Amniotic epithelial cell (primary cell): ENCODE data around the gene ATRIP.
"Not testable (repeated sequence)": the region's sequence is repeated elsewhere in the genome, so short reads cannot be mapped to it uniquely, and the experiment has no call there.

Experiments used
- DNase-seq: peaks from one replicate; pipeline ENCODE4 v3.0.0-alpha.2; 2010; ENCODE audit warnings: low read depth

The ATRIP gene

DNA sequence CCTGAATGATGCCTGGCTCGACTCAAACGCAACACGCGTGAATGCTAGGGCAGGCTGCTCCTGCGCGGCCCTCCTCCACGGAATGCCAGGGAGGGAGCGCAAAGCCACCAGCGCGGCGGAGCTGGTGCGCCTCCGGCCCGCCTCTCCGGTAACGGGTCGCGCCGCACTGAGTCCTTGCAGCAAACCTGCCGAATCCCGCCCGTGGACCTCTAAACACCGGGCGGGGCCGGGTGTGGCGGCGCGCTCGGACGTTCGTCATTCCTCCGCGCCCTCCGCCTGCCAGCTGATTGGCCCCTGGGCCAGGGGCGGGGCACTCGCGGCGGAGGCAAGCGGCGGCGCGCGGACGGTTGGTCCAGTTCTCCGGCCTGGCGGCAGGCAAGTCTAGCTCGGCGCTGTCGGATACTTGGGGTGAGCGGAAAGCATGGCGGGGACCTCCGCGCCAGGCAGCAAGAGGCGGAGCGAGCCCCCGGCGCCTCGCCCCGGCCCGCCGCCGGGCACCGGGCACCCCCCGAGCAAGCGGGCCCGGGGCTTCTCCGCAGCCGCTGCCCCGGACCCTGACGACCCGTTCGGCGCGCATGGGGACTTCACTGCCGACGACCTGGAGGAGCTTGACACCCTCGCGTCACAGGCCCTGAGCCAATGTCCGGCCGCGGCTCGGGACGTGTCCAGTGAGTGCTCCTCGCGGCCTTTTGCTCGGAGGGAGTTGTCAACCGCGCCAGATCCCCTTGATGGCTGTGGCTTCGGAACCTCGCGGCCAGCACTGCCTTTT, at the start of gene ATRIP:
Gene ATRIP, plus strand, starts transcription at position 313 of the 769 bp plus-strand sequence. Its CDS starts 109 bp downstream, at position 422.
- peak; percentile 72 for DNase-seq

DNA sequence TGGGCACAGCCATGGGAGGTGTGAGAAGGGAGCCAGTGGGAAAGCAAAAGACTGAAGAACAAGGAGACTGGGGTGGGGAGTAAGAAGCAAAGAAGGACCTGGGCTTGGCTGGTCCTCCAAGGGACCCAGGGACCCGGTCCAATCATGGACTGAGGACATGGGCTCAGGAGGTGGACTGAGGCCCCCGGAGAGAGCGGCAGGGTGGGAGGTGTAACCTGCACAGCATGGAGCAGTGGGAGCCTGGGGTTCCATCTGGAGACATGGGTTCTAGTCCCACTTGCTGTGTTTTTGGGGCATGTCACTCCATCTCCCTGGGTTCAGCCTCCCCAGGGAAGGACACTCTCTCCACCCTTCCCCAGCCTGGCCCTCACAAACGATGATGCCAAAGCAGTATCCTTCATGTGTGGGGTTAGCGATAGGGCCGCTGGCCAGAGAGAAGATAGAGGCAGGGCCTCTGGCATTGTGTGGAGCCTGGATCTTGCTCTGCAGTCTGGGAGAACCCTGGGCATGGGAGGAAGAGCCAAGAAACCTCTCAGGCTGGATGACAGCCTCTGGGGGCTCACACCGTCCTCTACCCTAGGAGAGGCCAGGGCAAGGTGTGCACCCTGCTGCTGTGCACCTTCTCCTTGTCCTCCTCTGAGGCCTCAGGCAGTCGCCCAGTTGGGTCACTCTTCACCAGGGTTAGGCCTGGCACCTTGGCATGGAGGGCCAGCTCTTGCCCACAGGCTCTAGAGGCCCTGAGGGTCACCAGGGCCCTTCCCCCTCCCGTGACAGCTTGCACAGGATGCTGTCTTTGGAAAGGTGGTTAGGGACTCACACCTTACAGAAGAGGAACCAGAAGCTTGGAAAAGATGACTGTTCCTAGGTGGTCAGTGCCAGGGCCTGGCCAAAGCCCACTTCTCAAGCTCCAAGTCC, 48.5 kb upstream of the ATRIP start:
- no peak for DNase-seq

DNA sequence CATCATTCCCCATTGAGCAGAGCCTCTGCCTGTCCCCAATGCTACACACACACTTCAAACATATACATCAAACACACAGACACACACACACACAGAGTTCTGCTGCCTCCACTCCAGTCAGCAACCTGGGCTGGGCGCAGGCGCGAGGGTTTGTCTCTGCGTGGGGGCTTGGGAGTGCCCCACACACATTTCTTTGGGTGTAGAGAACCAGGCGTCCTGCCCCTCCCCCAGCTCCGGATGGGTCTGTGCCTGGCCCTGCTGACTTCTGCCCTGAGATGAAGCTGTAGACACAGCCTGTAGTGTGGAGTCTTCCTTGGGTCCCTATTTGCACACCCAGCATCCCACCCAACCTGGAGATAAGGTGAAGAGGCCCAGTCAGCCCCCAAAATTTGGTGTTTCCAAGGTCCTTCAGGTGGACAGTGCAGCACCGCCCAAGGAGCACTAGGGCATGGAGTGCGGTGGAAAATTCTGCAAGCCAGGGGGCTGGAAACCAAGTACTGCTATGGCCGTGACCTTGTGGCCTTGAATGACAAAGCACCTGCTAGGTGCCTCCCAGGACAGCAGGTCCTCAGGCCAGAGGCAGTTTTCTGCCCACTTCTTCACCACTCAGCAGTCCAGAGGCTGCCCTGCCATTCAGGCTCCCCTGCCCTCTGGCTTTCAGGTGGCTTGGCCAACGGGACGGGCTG, 47.7 kb upstream of the ATRIP start:
- peak; percentile 10 for DNase-seq

DNA sequence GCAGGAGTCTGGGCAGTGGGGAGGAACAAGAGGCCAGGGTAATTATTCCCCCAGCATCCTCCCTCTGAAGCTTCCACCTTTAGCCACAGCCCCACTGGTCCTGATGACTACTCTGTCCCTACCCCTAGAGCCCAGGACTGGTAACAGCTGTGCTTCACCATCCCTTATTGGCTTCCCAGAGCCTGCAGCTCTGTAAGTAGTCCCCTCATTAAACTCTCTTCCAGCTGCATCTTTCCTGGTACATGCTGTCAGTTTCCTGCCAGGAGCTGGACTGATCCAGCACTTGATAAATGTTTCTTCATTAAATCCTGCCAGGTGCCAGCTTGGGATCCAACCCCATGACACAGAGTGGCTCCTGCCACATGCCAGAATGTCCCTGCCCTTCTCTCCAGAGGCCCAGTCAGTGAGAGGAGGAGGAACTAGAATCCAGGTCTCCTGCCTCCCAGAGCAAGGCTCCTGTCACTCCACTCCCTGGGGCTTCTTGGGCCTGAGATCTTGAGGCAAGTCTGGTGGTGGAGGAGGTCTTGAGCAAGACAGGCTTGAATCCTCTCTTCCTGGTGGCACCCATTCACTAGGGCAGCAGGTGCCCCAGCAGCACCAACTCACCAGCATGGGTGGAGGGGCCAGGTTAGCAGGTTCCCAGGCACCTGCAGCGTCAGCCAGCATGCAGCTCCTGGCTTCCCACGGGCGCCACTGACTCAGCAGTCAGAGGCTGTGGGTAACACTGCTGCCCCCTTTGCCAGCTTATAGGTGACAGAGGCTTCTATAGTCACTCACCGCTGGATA, 47.0 kb upstream of the ATRIP start:
- DNase-seq, result no peak

DNA sequence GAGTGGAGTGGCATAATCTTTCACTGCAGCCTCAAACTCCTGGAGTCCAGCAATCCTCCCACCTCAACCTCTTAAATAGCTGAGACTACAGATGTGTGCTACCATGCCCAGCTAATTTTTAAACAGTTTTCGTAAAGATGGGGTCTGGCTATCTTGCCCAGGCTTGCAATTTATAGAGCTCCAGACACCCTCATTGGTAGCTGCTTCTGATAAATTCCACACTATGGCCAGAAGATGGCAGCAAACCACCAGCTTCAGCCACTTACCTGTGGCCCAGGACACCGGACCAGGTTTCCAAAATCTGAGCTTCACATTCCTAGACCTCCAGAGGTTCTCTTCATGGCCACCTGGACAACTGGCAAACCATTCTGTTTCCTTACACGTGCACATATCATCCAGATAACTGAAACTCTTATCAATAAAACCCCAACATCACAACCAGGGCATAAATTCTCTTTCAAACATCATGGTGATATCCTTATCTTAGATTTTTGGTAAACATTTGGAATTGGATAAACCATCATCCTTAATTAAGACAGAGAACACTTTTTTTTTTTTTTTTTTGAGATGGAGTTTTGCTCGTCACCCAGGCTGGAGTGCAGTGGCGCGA, 45.6 kb upstream of the ATRIP start:
- peak; percentile 47 for DNase-seq

DNA sequence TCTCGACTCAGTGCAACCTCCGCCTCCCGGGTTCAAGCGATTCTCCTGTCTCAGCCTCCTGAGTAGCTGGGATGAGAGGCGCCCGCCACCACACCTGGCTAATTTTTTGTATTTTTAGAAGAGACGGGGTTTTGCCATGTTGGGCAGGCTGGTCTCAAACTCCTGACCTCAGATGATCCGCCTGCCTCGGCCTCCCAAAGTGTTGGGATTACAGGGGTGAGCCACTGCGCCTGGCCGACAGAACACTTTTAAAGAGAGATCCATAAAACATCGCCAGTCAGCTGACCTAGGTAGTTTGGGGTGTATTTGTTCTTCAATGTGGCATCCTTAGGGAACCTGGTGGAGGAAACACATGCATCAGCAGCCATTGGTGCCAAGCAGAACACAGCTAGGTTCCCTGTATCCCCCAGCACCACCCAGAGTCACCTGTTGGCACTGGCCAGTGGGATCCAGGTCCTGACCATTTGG, 45.1 kb upstream of the ATRIP start:
- DNase-seq, result not testable (repeated sequence)

DNA sequence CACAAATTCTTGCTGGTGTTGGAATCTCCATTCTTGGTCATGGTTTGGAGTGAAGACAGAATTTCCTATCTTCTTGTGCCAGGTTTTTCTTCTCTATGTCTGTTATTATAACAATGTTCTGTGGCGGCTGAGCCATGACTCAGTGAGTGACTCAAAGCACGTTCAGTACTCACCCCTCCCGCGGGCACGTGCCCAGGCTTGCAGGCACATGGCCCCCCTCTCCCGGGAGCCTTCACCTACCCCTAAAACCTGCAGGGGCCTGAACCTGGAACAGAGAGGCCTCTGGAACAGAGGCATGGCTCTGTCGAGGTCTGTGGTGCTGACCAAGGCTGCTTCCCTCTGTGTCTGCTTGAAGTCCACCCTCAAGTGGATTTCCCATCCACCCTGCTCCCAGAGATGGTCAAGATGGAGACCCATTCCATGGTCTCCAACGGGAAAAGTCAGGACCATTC, 44.2 kb upstream of the ATRIP start:
- peak; percentile 85 for DNase-seq

DNA sequence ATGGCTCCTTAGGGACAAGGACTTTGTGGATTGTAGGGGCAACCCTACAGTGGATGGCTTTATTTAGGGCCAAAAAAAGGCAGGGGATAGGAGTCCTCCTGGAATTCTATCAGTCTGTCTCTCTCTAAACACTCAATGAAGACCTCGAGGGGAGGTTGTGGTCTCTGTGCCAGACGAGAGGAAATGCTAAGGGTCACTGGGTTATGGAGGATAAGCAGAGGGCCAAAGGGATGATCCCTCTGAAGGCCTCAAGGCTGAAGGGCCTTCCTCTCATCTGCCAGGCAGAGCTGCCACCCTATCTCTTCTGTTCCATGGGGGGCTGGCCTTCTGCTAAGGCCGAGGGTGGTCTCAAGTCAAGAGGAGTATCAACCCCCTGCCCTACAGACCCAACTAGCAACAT, 43.6 kb upstream of the ATRIP start:
- no peak for DNase-seq

DNA sequence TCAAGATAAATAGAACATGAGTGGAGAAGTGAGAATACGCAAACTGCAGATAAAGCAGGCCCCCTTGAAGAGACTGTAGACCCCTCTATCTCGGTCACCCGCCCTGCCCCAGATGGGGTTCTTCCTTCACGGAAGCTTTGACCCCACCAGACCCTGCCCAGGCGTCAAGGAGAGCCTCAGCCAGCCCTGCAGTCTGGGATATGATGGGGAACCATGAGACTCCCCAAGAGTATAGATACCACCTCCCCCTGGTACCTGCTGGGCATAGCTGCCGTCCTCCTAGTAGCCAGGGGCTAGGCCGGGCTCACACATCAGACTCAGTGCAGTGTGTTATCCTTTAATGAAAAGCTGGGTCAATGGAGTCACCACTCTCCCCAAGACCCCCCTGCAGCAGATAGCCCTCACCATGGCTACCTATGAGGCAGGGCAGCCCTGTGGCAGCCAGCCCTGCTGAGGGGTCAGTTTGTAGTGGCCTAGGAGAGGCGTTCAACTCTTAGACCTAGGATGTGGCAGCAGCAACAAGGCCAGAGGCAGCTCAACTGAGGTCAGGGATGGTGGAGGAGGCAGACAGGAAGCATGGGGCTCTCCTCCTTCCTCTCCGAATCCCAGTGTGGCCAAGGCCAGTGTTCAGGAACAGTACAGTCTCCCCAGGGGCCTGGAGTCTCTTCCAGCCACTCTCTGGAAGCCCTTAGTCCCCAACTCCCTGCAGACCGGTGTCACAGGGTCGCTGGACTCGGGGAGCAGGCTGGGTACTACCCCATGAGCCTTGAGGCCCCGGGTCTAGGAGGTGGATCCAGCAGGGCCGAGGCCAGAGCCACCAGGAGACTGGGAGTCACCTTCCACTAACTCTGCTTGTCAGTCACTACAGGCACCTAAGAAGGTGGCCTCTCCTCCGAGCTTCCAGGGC, 42.8 kb upstream of the ATRIP start:
- DNase-seq, result no peak

DNA sequence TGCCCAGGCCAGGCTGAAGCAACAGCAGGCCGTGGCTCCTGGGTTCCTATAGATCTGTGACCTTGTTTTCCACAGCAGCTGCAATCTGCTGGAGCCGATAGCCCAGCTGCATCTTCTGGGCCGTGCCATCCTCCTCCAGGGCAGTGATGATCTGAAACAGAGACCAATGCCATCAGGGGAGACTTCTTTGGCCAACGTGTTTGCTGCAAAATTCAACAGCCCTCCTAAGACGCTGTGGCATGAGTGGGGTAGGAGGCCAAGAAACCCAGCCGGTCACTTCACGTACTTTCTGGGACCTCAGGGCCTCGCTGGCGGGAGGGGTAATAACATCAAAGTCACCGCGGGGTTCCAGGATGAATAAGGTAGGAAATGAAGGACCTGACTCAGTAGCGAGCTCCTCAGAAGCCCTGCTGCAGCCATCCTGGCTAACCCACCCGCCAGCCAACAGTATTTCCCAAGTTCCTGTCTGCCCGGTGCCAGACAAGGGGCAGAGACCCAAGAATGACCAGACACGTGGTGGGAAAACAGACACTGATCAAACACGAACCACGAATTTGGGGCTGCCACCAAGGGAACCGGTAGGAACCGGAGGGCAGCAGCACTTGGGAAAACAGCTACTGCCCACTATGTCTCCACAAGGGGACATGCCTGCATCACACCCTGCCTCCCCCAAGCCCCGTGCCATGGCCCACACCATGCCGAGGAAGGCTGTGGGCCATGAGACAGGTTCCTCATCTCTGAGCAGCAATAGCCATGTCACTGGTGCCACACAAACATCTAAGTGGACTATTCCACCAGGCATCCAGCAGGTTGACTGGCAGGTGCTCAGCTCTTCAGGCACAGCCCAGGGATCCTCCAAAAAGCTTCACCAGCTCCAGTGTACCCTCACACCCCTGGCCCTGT, 41.8 kb upstream of the ATRIP start:
- no peak for DNase-seq

DNA sequence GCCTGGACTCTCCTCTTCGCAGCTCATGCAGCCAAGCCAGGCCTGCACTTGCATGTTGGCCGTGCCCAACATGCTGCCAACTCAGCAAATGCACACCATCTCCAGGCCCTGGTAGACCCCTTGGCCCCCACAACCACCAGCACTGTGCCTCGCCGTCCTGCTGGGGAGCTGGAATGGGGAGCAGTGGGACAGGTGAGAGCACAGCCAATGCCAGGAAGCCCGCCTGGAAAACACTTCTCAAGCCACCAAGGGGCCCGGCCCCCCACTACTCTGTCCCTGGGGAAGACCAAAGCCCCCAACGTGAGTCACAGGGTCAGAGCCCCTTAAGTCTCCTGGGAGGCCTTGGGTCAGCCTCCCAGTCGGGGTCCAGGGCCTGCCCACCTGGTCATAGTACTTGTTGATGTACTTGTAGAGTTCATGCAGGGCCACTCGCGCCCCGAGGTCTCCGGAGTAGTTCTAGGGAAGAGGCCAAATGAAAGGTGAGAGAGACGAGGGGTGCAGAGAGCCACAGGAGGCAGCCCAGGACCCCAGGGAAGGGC, 41.1 kb upstream of the ATRIP start:
- DNase-seq, result no peak

DNA sequence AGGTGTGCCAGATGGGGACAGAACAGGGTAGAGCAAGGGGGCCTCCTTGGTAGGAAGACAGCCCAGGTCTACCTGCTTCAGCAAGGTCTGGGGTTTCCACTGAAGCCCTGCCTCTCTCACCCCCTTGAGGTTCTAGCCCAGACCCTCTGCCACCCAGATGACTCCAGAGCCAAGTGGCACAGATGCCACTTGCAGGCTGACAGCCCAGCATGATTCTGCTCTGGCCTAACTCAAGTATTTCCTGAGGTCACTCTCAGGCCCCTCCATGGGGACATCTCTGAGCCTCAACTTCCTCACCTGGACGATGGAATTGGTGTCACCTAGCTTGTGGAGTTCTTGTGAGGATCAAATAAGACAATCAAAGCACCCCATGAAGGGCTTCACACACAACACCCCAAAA, 40.6 kb upstream of the ATRIP start:
- no peak for DNase-seq

DNA sequence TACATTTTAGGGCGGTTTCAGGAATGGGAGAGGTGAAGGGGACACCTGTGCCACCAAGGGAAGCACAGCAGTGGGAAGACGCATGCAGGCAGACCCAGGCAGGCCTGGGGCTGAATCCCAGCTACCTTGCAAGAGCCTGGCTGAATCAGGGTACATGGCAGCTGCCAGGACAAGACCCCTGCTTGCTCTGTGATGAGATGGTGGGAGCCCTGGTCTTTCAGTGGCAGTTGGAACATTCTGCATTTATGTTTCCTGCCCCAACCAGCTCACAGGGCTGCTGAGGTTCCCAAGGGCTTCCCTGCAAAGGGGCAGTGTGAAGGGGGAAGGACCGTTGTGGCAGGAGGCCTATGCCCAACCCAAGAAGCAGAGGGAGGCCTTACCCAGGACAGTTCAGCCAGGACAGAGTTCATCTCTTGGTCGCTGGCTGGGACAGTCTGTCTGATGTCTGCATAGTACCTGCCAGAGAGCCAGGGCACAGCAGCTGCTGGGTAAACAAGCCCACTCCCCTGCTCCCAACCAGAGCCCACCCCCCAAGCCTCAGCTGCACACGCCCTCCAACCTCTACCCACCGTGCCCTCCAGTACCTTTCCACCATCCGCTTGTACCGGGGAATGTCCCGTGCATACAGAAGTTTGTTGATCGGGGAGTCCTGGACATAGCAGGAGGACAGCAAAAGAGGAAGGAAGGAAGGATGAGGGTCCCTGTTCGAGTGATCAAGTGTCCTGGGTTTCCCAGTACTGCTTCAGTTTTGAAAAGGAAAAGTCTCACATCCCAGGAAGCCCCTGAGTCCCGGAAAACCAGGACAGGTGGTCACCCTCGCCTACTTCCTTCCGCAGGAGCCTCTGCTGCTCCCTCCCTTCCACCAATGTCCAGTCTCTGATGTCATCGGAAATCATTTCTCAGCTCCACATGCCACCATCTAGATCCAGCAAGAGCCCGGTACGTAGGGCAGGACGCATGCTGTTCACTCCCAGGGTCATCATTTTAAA, 39.8 kb upstream of the ATRIP start:
- DNase-seq, result no peak

DNA sequence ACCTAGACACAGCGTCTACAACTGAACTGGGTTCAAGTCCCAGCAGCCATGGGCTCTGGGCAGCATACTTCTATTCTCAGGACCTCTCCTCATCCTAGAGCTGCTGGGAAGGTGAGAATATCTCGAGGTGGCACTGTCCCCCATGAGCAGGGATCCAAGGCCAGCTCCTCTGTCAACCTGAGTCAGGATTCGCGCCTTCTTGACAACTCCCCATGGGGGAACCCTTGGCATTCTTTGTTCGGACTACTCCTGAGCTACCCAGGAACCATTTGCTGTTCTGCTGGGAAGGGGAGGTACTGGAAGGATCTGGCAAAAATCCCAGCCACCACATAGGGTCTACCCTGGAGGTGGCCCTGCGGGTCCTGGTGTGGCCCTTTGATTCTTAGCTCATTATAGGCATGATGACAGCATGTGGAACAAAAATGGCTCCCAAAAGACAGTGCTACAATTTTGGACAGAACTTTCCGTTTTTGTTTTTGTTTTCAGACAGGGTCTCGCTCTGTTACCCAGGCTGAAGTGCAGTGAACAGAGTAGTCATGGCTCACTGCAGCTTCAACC, 38.9 kb upstream of the ATRIP start:
- DNase-seq, result no peak

DNA sequence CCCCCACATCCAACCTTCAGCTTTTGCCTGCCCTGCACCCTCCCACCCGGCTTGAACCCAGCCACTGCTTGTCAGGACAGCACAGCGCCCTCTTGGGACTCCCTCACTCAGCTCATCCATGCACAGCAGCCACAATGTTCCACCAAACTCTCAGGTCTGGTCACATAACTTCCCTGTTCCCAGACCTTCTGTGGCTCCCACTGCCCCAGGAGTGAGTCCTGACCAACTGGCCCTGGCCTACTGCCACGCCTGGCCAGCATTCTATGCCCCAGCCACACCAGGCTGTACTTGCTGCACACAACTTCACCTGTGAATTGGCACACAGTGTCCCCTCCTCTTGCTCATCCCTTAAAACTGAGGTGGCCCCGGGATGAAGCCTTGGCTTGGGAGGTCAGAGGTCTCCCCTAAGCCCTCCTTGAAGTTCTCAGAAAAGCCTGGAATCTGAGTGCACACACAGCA, 37.7 kb upstream of the ATRIP start:
- DNase-seq, result no peak

DNA sequence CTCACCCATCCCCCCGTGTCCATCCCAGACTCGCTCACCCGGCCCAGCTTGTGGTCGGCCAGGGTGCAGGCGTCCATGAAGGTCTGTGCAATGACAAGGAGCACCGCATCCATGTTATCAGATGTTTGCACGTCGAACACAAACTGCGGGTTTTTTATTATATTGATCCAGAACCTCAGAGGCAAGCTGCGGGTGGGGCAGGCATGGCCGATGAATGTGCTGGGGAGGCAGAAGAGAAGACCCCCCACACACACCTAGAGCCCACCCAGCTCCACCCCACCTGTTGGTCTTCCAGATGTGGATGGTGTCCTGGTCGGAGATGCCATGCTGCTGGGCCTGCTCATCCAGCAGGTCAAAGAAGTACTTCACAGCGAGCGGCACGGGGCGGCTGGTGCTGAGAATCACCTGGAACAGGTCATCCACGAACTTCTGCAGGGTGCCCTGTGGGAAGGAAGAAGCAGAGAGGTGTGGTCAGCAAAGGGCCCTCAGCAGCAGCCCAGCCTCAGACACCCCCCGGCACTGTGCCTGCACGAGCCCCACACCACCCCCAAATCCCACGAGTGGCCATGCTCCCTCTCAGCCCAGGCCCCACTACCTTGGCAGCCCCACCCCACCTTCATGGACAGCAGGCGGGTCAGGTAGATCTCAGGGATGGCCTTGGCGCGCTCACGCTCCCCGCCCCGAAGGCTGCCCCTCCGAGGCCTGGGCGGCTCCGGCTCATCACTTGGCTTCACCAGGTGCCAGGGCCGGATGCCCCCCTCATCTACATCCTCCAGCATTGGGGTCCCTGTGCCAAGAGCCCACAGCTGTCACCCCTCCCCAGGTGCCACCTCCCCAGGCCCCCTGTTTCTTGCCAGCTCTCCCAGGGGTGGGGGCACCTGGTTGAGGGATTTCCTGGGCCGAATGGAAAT, 37.0 kb upstream of the ATRIP start:
- DNase-seq, result no peak
